ENCODE measurements around the gene FBXO9. TPM values are rescaled to one million over a fixed set of nuclear protein-coding genes. Genes with fewer than 3 reads are reported as not detected.
A peak's percentile ranks its signal among the peaks of the same experiment; 100 is the strongest.

FBXO9 gene
- total RNA-seq, 1 donor from 2014 or later = 50.8 TPM

DNA sequence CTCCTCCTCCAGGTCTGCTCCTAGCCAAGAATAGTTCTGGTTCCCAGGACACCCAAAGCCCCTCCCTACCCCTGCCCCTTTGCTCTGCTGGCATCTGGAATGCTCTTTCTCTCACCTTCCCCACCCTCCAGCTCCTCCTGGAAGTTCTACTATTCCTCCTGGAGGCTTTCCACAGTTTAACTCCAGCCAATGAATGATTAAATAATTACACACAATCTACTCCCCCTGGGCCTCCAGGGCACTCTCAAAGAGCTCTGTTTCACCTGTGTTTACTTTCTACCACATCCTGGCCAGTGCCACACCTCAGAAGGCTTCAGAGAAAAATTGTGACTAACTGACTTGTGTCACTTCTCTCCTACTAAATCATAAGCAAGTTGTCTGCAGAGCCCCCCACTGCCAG lies 47.2 kb downstream of the FBXO9 start:
- Histone ChIP-seq H3K9me3 (ENCODE audit: low read depth) (no peaks in the 10 kb centered on the region), H3K36me3 (no peaks in the 10 kb centered on the region), H3F3A (ENCODE audit: low read depth) (no peaks in the 10 kb centered on the region), H3K9ac (no peak overlapping the region), H3K4me3 (no peak overlapping the region), H2AFZ (replicated peaks) (no peak overlapping the region), H3K27me3 (no peaks in the 10 kb centered on the region), H3K4me1 (no peaks in the 10 kb centered on the region), H3K27ac (no peak overlapping the region), H3K4me2 (no peak overlapping the region), H4K20me1 (ENCODE audit: low read depth) (no peaks in the 10 kb centered on the region), H3K79me2 (ENCODE audit: low read depth) (no peaks in the 10 kb centered on the region)
- Mint-ChIP-seq H3K27me3 (ENCODE audit: insufficient read depth, low read depth) (peaks cover 6% of the 10 kb centered on the region), H3K27ac (peak overlapping the region; percentile 67), H3K9me3 (no peaks in the 10 kb centered on the region), H3K4me1 (peaks cover 4% of the 10 kb centered on the region), H3K36me3 (no peaks in the 10 kb centered on the region), H3K4me3 (no peak overlapping the region)
- DNase-seq (ENCODE audit: low spot score) = no peak
- TF ChIP-seq, protein P1, sequence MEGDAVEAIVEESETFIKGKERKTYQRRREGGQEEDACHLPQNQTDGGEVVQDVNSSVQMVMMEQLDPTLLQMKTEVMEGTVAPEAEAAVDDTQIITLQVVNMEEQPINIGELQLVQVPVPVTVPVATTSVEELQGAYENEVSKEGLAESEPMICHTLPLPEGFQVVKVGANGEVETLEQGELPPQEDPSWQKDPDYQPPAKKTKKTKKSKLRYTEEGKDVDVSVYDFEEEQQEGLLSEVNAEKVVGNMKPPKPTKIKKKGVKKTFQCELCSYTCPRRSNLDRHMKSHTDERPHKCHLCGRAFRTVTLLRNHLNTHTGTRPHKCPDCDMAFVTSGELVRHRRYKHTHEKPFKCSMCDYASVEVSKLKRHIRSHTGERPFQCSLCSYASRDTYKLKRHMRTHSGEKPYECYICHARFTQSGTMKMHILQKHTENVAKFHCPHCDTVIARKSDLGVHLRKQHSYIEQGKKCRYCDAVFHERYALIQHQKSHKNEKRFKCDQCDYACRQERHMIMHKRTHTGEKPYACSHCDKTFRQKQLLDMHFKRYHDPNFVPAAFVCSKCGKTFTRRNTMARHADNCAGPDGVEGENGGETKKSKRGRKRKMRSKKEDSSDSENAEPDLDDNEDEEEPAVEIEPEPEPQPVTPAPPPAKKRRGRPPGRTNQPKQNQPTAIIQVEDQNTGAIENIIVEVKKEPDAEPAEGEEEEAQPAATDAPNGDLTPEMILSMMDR (IDR thresholded peaks at IDR 0.05) = no peak
- TF ChIP-seq EZH2phosphoT487 (IDR thresholded peaks at IDR 0.05) (no peak), EZH2 (IDR thresholded peaks at IDR 0.05) (no peak)

GRCh38 chr6:53112871-53113270 lies 47.7 kb downstream of the FBXO9 start:
- no peak overlapping the region for H3K27ac Mint-ChIP-seq
- no peak for TF ChIP-seq EZH2phosphoT487 (IDR thresholded peaks at IDR 0.05)
- TF ChIP-seq, protein P1 (IDR thresholded peaks at IDR 0.05) = no peak
- TF ChIP-seq EZH2 (IDR thresholded peaks at IDR 0.05) = no peak
- no peak overlapping the region for H3K4me3 Mint-ChIP-seq
- Histone ChIP-seq H3F3A (ENCODE audit: low read depth) (no peaks in the 10 kb centered on the region), H3K9me3 (ENCODE audit: low read depth) (no peaks in the 10 kb centered on the region), H3K79me2 (ENCODE audit: low read depth) (no peaks in the 10 kb centered on the region), H2AFZ (replicated peaks) (no peak overlapping the region), H3K36me3 (no peaks in the 10 kb centered on the region), H3K4me1 (no peaks in the 10 kb centered on the region), H3K27ac (no peak overlapping the region), H3K4me2 (no peak overlapping the region), H3K4me3 (no peak overlapping the region), H3K9ac (no peak overlapping the region), H3K27me3 (no peaks in the 10 kb centered on the region), H4K20me1 (ENCODE audit: low read depth) (no peaks in the 10 kb centered on the region)
- peaks cover 6% of the 10 kb centered on the region for H3K27me3 Mint-ChIP-seq (ENCODE audit: insufficient read depth, low read depth)
- no peaks in the 10 kb centered on the region for H3K9me3 Mint-ChIP-seq
- peaks cover 4% of the 10 kb centered on the region for H3K4me1 Mint-ChIP-seq
- DNase-seq (ENCODE audit: low spot score) = no peak
- H3K36me3 Mint-ChIP-seq = no peaks in the 10 kb centered on the region

DNA sequence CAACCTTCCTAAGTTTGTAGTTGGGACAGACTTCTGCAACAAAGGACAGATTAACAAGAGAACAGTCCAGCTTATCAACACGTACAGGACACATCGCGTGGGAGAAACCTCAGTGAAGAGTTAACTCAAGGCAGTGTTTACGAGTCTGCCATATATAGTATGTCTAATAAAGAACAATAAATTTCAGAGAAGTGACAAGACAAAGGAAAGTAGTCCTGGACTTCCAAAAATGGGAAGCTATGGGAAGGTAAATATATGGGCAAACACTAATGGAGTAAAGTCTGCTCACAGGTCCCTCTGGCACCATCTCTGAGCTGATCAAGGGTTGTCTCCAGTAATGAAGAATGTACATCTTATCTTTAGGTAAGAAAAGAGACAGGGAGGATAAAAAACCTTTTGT lies 48.5 kb downstream of the FBXO9 start:
- Mint-ChIP-seq H3K4me1 (peaks cover 4% of the 10 kb centered on the region), H3K27me3 (ENCODE audit: insufficient read depth, low read depth) (peaks cover 4% of the 10 kb centered on the region), H3K36me3 (no peaks in the 10 kb centered on the region), H3K4me3 (no peak overlapping the region), H3K9me3 (no peaks in the 10 kb centered on the region), H3K27ac (no peak overlapping the region)
- Histone ChIP-seq H3K4me3 (no peak overlapping the region), H3K36me3 (no peaks in the 10 kb centered on the region), H2AFZ (replicated peaks) (no peak overlapping the region), H3K79me2 (ENCODE audit: low read depth) (no peaks in the 10 kb centered on the region), H3K9ac (no peak overlapping the region), H3K27me3 (no peaks in the 10 kb centered on the region), H3K27ac (no peak overlapping the region), H3K4me1 (no peaks in the 10 kb centered on the region), H3F3A (ENCODE audit: low read depth) (no peaks in the 10 kb centered on the region), H3K9me3 (ENCODE audit: low read depth) (no peaks in the 10 kb centered on the region), H4K20me1 (ENCODE audit: low read depth) (no peaks in the 10 kb centered on the region), H3K4me2 (no peak overlapping the region)
- TF ChIP-seq EZH2 (IDR thresholded peaks at IDR 0.05) (no peak), EZH2phosphoT487 (IDR thresholded peaks at IDR 0.05) (no peak)
- TF ChIP-seq, protein P1 (IDR thresholded peaks at IDR 0.05) = no peak
- DNase-seq (ENCODE audit: low spot score) = no peak

All from neural progenitor cell (in vitro differentiated cells).